HepG2 (cell line): ENCODE data around the gene KCNB1. TPM values are rescaled to one million over a fixed set of nuclear protein-coding genes. Genes with fewer than 3 reads are reported as not detected.
A peak's percentile ranks its signal among the peaks of the same experiment; 100 is the strongest.

ENCODE experiments used
- ADNP ChIP-seq: sonication (generic); formaldehyde crosslinking; IDR thresholded peaks from 2 replicates; pipeline ENCODE4 v1.4.0; 2020; ENCODE audit warnings: missing genetic modification reagents
- GTF2F1 ChIP-seq: fragments of 150-350 bp; IDR thresholded peaks from 2 replicates; pipeline ENCODE4 v1.6.1; 2014; ENCODE audit warnings: low read length
- KLF9 ChIP-seq: IDR thresholded peaks from 2 replicates; pipeline ENCODE4 v1.6.1; 2016; ENCODE audit warnings: low read depth
- PHF5A ChIP-seq: IDR thresholded peaks from one replicate; pipeline ENCODE4 v1.6.1; 2018; ENCODE audit warnings: low read depth, missing genetic modification reagents; ENCODE audit not compliant: unreplicated experiment
- RFX3 ChIP-seq: IDR thresholded peaks from 2 replicates; pipeline ENCODE4 v1.6.1; 2016; ENCODE audit warnings: missing biosample characterization, missing genetic modification reagents
- SNAPC2 ChIP-seq: sonication (generic); formaldehyde crosslinking; IDR thresholded peaks from 2 replicates; pipeline ENCODE4 v1.8.1; 2022; ENCODE audit warnings: mild to moderate bottlenecking, missing genetic modification reagents
- ZNF614 ChIP-seq: IDR thresholded peaks from 2 replicates; pipeline ENCODE4 v1.6.1; 2018; ENCODE audit warnings: missing biosample characterization, missing genetic modification reagents, inconsistent platforms, borderline replicate concordance
- ZNF652 ChIP-seq: IDR thresholded peaks from 2 replicates; pipeline ENCODE4 v1.6.1; 2016; ENCODE audit warnings: low read depth, borderline replicate concordance
- ZNF660 ChIP-seq: sonication (generic); formaldehyde crosslinking; IDR thresholded peaks from 2 replicates; pipeline ENCODE4 v1.5.1; 2020; ENCODE audit warnings: mild to moderate bottlenecking, low read depth, missing genetic modification reagents, borderline replicate concordance
- ZNF709 ChIP-seq: sonication (generic); formaldehyde crosslinking; IDR thresholded peaks from 2 replicates; pipeline ENCODE4 v1.5.0; 2020; ENCODE audit warnings: mild to moderate bottlenecking, missing genetic modification reagents
- ZNF776 ChIP-seq: sonication (generic); formaldehyde crosslinking; IDR thresholded peaks from 2 replicates; pipeline ENCODE4 v1.4.0; 2020; ENCODE audit warnings: mild to moderate bottlenecking, missing genetic modification reagents
- polyA plus RNA-seq, 8 experiments: library from polyadenylated mRNA; depleted of rRNA in 3 of 8; stranded (reverse) in 7 of 8; unstranded in 1 of 8; fragments of >200 nt; fragmentation: Illumina TruSeq in 4 of 8; extraction: Trizol in 4 of 8; gene quantifications; 2 replicates each; pipeline versions ENCODE4 v1.2.1 to v1.2.3, GENCODE V29; 2011 to 2016; ENCODE audit warnings: low read depth in 4 of 8, missing spikeins in 1 of 8, mixed read lengths in 1 of 8; ENCODE audit not compliant: insufficient read depth in 1 of 8
- total RNA-seq, 5 experiments: library from RNA; depleted of rRNA; stranded (reverse); fragments of >200 nt; fragmentation: Illumina TruSeq; extraction: Trizol; gene quantifications; 2 replicates each; pipeline ENCODE4 v1.2.3, GENCODE V29; 2016; ENCODE audit warnings: low read depth in 1 of 5
- TF ChIP-seq, protein P1 (sequence below): sonication (generic); formaldehyde crosslinking; IDR thresholded peaks from 2 replicates; pipeline ENCODE4 v1.9.0; 2021; ENCODE audit warnings: mild to moderate bottlenecking, missing genetic modification reagents
- TF ChIP-seq, protein P2 (sequence below): IDR thresholded peaks from 2 replicates; pipeline ENCODE4 v1.6.1; 2012; ENCODE audit warnings: low read length, improper control_type of control experiment
- TF ChIP-seq, protein P3 (sequence below): sonication (generic); formaldehyde crosslinking; IDR thresholded peaks from 2 replicates; pipeline ENCODE4 v1.8.1; 2023; ENCODE audit warnings: missing genetic modification reagents, mild to moderate bottlenecking, borderline replicate concordance
- TF ChIP-seq, protein P4 (sequence below): sonication (generic); formaldehyde crosslinking; IDR thresholded peaks from 2 replicates; pipeline ENCODE4 v1.9.0; 2021; ENCODE audit warnings: missing genetic modification reagents, mild to moderate bottlenecking, borderline replicate concordance

Gene KCNB1
- total and polyA plus RNA-seq, 2 of the 13 experiments (the other 11 are each of a cell fraction or from before 2014, with no cell fraction given), result 0.02 TPM; not detected in 1

DNA sequence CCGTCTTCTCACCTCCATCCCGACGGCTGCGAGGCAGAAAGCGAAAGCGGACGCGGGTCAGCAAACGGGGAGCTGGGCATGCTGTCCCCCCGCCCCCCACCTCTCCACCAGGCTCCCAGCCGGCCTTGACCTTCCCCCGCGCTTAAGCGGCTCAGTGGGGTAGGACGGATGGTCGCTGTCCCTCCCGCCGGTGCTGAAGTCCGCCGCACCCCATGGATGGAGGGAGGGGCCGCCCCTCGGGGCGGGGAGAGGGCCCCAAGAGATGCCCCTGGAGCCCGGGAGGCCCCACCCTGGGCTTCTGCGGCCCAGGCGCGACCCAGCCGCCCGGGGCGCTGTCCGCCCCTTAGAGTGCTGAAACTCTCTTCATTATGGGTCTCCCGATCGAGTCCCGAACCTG lies at the start of gene KCNB1 (continued):
- TF ChIP-seq, protein P1, sequence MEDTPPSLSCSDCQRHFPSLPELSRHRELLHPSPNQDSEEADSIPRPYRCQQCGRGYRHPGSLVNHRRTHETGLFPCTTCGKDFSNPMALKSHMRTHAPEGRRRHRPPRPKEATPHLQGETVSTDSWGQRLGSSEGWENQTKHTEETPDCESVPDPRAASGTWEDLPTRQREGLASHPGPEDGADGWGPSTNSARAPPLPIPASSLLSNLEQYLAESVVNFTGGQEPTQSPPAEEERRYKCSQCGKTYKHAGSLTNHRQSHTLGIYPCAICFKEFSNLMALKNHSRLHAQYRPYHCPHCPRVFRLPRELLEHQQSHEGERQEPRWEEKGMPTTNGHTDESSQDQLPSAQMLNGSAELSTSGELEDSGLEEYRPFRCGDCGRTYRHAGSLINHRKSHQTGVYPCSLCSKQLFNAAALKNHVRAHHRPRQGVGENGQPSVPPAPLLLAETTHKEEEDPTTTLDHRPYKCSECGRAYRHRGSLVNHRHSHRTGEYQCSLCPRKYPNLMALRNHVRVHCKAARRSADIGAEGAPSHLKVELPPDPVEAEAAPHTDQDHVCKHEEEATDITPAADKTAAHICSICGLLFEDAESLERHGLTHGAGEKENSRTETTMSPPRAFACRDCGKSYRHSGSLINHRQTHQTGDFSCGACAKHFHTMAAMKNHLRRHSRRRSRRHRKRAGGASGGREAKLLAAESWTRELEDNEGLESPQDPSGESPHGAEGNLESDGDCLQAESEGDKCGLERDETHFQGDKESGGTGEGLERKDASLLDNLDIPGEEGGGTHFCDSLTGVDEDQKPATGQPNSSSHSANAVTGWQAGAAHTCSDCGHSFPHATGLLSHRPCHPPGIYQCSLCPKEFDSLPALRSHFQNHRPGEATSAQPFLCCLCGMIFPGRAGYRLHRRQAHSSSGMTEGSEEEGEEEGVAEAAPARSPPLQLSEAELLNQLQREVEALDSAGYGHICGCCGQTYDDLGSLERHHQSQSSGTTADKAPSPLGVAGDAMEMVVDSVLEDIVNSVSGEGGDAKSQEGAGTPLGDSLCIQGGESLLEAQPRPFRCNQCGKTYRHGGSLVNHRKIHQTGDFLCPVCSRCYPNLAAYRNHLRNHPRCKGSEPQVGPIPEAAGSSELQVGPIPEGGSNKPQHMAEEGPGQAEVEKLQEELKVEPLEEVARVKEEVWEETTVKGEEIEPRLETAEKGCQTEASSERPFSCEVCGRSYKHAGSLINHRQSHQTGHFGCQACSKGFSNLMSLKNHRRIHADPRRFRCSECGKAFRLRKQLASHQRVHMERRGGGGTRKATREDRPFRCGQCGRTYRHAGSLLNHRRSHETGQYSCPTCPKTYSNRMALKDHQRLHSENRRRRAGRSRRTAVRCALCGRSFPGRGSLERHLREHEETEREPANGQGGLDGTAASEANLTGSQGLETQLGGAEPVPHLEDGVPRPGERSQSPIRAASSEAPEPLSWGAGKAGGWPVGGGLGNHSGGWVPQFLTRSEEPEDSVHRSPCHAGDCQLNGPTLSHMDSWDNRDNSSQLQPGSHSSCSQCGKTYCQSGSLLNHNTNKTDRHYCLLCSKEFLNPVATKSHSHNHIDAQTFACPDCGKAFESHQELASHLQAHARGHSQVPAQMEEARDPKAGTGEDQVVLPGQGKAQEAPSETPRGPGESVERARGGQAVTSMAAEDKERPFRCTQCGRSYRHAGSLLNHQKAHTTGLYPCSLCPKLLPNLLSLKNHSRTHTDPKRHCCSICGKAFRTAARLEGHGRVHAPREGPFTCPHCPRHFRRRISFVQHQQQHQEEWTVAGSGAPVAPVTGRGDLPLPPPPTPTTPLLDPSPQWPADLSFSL (CRISPR knock-in tag), result no peak
- peak; percentile 85 for TF ChIP-seq KLF9 (CRISPR knock-in tag)
- TF ChIP-seq ADNP (CRISPR knock-in tag), result no peak
- no peak for TF ChIP-seq RFX3 (CRISPR knock-in tag)
- no peak for TF ChIP-seq ZNF660 (CRISPR knock-in tag)
- TF ChIP-seq, protein P2, sequence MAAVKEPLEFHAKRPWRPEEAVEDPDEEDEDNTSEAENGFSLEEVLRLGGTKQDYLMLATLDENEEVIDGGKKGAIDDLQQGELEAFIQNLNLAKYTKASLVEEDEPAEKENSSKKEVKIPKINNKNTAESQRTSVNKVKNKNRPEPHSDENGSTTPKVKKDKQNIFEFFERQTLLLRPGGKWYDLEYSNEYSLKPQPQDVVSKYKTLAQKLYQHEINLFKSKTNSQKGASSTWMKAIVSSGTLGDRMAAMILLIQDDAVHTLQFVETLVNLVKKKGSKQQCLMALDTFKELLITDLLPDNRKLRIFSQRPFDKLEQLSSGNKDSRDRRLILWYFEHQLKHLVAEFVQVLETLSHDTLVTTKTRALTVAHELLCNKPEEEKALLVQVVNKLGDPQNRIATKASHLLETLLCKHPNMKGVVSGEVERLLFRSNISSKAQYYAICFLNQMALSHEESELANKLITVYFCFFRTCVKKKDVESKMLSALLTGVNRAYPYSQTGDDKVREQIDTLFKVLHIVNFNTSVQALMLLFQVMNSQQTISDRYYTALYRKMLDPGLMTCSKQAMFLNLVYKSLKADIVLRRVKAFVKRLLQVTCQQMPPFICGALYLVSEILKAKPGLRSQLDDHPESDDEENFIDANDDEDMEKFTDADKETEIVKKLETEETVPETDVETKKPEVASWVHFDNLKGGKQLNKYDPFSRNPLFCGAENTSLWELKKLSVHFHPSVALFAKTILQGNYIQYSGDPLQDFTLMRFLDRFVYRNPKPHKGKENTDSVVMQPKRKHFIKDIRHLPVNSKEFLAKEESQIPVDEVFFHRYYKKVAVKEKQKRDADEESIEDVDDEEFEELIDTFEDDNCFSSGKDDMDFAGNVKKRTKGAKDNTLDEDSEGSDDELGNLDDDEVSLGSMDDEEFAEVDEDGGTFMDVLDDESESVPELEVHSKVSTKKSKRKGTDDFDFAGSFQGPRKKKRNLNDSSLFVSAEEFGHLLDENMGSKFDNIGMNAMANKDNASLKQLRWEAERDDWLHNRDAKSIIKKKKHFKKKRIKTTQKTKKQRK, result no peak
- TF ChIP-seq, protein P3, sequence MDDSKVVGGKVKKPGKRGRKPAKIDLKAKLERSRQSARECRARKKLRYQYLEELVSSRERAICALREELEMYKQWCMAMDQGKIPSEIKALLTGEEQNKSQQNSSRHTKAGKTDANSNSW (CRISPR knock-in tag), result peak; percentile 58; the same call in 1 of the 2 replicates
- TF ChIP-seq ZNF776 (CRISPR knock-in tag), result 0 out of 2 replicates have a peak, but pooled peaks have one; percentile 18
- TF ChIP-seq GTF2F1, result no peak
- TF ChIP-seq PHF5A (CRISPR knock-in tag), result no peak
- 0 out of 2 replicates have a peak, but pooled peaks have one; percentile 41 for TF ChIP-seq ZNF709 (CRISPR knock-in tag)
- TF ChIP-seq ZNF614 (CRISPR knock-in tag), result peak; percentile 72; the same call in 1 of the 2 replicates
- TF ChIP-seq, protein P4, sequence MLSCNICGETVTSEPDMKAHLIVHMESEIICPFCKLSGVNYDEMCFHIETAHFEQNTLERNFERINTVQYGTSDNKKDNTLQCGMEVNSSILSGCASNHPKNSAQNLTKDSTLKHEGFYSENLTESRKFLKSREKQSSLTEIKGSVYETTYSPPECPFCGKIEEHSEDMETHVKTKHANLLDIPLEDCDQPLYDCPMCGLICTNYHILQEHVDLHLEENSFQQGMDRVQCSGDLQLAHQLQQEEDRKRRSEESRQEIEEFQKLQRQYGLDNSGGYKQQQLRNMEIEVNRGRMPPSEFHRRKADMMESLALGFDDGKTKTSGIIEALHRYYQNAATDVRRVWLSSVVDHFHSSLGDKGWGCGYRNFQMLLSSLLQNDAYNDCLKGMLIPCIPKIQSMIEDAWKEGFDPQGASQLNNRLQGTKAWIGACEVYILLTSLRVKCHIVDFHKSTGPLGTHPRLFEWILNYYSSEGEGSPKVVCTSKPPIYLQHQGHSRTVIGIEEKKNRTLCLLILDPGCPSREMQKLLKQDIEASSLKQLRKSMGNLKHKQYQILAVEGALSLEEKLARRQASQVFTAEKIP, result no peak
- TF ChIP-seq SNAPC2, result peak; percentile 73; the same call in 1 of the 2 replicates
- TF ChIP-seq ZNF652 (CRISPR knock-in tag), result peak; percentile 35; the same call in 1 of the 2 replicates
